NCI-H1048 (cell line): ENCODE measurements around the gene MIA.
A peak's percentile ranks its signal among the peaks of the same experiment; 100 is the strongest.
"Not testable (repeated sequence)": the region's sequence is repeated elsewhere in the genome, so short reads cannot be mapped to it uniquely, and the experiment has no call there.

Experiments
- DNase-seq: peaks from one replicate; lab custom pipeline; 2025; lab: John Stamatoyannopoulos, UW

Gene MIA

DNA sequence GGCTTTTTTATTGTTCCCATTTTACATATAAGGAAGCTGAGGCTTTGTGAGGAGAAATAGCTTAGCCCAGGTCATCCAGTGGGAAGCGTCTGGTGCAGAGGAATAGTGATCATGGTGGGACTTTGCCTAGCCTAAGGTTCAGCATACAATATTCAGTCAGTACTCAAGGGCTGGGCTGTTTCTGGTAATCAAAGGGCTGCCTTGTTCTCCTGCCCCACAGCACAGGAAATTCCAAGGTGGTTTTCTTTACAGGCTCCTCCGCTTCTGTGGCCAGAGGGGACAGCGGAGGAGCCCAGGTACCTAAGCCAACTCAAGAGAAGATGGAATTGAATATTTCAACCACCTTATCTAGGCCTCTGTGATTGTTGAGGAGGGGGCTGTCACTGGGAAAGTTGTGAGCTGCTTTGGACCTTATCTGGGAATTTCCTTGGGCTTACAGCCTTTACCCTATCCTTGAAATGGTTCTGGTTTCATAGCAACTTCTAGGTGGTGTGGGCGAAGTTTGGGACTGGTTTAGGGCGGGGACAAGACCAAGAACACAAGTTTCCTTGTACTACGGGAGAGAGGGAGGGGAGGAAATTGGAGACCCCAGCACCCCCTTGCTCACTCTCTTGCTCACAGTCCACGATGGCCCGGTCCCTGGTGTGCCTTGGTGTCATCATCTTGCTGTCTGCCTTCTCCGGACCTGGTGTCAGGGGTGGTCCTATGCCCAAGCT is at the start of gene MIA:
TSS of gene MIA (plus strand) at position 606 of the 716 bp plus-strand sequence. CDS start at position 628, 22 bp downstream.
- DNase-seq: no peak

GRCh38 chr19:40726279-40726678 is 49.0 kb upstream of the MIA start:
- no peak for DNase-seq

DNA sequence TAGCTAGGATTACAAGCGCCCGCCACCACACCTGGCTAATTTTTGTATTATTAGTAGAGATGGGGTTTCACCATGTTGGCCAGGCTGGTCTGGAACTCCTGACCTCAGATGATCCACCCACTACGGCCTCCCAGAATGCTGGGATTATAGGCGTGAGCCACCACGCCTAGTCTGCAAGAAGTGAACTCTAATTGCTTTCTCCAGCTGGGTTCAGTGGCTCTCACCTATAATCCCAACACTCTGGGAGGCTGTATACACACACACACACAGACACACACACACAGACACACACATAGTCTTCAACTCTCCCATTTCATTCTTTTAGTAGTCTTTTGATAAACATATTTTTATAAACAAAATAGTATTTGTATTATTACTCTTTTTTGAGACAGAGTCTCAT is 45.3 kb upstream of the MIA start:
- DNase-seq: not testable (repeated sequence)

DNA sequence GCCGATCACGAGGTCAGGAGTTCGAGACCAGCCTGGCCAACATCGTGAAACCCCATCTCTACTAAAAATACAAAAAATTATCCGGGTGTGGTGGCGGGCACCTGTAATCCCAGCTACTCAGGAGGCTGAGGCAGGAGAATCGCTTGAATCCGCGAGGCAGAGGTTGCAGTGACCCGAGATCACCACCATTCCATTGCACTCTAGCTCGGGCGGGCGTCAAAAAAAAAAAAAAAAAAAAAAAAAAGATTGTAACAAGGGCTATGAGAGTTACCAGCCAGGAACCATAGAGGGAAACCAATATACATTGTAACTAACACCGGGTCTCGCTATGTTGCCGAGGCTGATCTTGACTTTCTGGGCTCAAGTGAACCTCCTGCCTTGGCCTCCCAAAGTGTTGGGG is 43.0 kb upstream of the MIA start:
- DNase-seq: not testable (repeated sequence)

DNA sequence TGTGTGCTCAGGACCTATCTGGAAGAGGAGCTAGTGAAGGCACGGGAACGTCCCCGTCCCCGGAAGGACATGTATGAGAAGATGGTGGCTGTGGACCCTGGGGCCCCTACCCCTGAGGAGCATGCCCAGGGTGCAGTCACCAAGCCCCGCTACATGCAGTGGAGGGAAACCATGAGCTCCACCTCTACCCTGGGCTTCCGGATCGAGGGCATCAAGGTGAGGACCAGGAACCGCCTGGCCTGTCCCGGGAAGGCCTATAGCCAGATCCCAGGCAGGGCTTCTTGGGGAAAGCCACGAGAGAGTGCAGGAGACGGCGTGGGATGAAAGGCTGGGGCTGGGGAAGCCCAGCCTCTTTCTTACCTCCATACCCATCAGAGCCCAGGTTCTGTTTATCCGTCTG is 42.2 kb upstream of the MIA start:
- DNase-seq: no peak

DNA sequence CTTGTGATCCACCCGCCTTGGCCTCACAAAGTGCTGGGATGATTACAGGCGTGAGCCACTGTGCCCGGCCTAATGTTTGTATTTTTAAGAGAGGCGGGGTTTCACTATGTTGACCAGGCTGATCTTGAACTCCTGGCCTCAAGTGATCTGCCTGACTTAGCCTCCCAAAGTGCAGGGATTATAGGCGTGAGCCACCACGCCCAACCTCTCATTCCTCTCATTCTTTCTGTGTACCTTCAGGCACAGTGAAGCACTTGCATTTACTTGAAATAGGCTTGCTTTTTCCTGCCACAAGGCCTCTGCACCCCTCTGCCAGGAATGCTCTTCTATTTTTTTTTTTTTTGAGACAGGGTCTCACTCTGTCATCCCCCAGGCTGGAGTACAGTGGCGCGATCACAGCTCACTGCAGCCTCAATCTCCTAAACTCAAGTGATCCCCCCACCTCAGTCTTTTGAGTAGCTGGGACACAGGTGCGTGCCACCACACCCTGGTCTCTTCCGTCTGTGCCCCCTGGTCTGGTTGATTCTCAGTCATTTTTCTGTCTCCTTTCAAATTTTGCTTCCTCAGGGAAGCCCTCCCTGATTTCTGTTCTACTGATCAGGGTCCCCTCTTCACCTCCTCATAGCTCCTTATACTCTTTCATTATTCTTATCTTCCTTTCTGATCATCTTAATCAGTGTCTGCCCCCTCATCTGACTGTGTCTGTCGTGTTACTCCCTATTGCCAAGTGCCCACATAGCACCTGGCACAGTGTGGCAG is 40.1 kb upstream of the MIA start:
- no peak for DNase-seq

DNA sequence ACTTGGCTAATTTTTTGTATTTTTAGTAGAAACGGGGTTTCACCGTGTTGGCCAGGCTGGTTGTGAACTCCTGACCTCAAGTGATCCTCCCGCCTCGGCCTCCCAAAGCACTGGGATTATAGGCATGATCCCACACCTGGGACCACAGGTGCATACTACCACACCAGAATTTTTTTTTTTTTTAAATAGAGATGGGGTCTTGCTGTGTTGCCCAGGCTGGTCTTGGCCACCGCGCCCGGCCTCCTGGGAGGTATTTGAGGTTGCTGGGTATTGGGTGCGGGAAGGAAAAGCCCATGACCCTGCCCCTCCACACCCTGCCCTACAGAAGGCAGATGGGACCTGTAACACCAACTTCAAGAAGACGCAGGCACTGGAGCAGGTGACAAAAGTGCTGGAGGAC is 38.7 kb upstream of the MIA start:
- no peak for DNase-seq

DNA sequence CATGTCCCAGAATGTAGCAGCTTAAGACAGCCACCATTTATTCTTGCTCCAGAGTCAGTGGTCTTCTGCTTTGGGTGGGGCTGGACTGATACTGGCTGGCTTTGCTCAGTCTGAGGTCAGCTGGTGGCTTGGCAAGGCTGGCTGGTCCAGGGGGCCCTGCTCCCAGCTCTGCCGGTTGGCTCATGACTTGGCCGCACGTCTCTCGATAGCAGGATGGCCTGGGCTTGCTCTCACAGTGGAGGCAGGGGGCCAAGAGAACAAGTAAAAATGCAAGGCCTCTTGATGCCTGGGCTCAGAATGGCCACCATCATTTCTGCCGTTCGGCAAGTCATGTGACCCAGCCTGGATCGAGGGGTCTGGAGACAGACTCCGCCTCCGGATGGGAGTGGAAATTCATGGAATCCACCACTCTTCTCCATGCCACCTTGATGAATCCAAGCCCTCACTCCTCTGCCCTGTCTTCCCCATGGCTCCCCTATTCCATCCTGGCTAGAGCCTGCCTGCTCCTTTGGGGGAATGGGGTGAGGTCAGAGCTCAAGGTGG is 38.1 kb upstream of the MIA start:
- DNase-seq: no peak

- no peak for DNase-seq
Observed at GRCh38 chr19:40739030-40739839, 36.1 kb upstream of the MIA start.

GRCh38 chr19:40739871-40740703 is 35.2 kb upstream of the MIA start:
- DNase-seq: no peak

DNA sequence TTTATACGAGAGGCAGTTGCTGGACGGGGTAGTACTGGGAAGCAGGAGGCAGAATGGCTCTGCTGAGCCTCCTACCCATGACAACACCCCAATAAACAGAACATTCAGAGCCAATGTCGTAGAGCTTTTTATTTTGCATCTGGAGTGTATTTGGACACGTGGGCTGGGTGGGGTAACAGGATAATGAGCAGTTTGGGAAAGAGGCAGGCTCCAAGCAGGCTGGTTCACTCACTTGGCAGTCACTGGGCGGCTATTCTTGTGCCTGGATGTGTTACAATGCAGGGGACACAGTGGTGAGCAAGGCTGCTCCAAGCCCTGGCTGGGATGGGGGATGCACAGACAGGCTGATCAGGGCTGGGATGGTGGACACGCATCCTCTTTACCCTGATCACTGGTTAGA is 34.6 kb upstream of the MIA start:
- DNase-seq: no peak

GRCh38 chr19:40741527-40742390 is 33.6 kb upstream of the MIA start:
- DNase-seq: no peak

GRCh38 chr19:40742477-40742876 is 32.8 kb upstream of the MIA start:
- no peak for DNase-seq

DNA sequence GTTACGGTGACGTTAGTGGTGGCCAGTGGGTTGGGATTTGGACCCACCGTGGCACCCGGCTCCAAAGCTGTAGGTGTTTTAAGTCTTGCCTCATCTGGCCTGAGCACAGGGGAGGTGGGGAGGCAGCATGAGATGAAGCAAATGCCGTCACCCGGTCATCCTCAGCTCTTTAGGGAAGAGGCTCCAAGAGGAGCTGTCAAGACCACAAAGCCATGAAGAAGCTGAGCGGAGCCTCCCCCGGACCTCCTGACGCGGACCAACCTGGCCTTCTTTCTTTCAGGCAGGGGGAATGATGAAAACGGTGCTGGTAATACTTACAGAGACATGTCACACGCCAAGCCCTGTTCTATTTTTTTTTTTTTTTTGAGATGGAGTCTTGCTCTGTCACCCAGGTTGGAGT is 32.4 kb upstream of the MIA start:
- DNase-seq: no peak

DNA sequence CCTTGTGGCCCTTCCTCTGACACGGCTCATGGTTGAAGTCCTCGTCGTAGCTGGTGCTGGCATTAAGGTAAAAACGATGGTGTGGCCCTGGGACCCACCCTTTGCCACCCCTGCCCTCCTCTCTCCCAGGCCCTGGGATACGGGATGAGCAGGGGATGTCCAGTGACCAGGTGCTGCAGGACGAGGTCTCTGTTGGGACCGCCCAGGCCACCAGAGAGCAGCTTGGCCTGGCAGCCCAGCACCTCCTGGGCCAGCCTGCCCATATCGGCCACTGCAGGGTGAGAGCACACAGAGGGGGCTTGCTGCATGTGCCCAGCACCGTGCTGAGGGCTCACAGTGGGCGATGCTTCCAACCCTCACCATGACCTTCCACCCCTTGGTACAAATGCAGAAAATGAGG is 31.4 kb upstream of the MIA start:
- no peak for DNase-seq

GRCh38 chr19:40744554-40745401 is 30.5 kb upstream of the MIA start:
- DNase-seq: no peak

GRCh38 chr19:40745402-40745780 is 29.9 kb upstream of the MIA start:
- DNase-seq: no peak

- no peak for DNase-seq
Observed at GRCh38 chr19:40747536-40747935, 27.8 kb upstream of the MIA start.

DNA sequence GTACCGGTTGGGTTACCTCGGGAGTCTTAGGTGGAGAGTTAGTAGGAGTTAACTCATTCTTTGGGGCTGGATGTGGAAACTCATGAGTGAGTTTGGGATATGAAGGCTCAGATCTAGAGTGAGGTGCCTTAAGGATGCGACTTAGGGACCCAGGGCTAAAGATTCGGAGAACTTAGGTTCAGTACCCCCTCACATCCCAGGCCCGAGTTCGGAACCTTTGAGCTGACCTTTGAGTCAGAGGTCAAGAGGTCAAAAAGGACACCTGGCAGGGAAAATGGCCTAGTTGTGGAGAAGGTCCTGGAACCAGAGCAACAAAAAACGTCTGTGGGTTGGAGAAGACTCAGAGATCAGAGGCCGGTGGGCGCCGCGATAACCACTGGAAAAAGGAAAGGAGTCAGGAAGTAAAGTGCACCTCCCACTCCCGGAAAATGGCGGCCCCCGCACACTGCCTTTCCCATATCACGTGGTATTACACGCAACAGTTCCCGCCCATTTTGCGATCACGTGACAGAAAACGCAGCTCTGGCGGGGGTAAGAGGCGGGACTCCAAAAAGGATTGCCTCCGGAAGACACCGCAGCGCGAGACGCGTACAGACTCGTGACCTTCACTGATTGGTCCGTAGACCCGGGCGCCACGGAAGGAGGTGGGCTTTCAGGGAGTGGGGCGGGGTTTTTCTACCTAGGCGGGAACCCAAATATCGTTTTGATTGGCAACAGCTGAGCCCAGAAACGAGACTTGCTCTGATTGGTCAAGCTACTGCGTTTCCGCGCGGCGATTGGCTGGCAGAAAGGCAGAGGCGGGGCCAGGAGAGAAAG is 25.1 kb upstream of the MIA start, which contains the start of gene ACTMAP:
TSS of gene ACTMAP (minus strand) at position 420 of the 816 bp plus-strand sequence. CDS start 674 bp downstream, outside the sequence.
- peak; percentile 98 for DNase-seq
